Measurements from ENCODE around the gene CCDC154. TPM values are rescaled to one million over a fixed set of nuclear protein-coding genes. Genes with fewer than 3 reads are reported as not detected.

The CCDC154 gene
- total RNA-seq, 6 donors from 2014 or later = 0.30 to 5.4 (median 2.9) TPM; not detected in 1

GRCh38 chr16:1458336-1458976 lies 14.1 kb upstream of the CCDC154 start:
- DNase-seq (peak in 1 of 2 donors; percentile 58), ATAC-seq (ENCODE audit: low FRiP score in 2 of 2) (no peak)
- Histone ChIP-seq H3K27me3 (no peaks in the 10 kb centered on the region), H3K4me3 (no peak overlapping the region), H3K27ac (no peak overlapping the region), H3K9me3 (no peaks in the 10 kb centered on the region), H3K36me3 (peaks cover 21 to 83% (median 69%) of the 10 kb centered on the region in 4 donors), H3K4me1 (no peaks in the 10 kb centered on the region)
- whole genome bisulfite sequencing, 2 donors = 92 to 95% methylated on average over 12 to 26 of the region's 26 CpGs
- TF ChIP-seq POLR2A (IDR thresholded peaks at IDR 0.05) (no peak), EP300 (IDR thresholded peaks at IDR 0.05) (no peak), CTCF (IDR thresholded peaks at IDR 0.05) (no peak), POLR2AphosphoS5 (IDR thresholded peaks at IDR 0.05) (no peak)

- DNase-seq = peak in 1 of 2 donors; percentile 74
- WGBS, 2 donors = 88 to 90% methylated on average over 28 to 41 of the region's 42 CpGs
These were observed 13.3 kb upstream of the CCDC154 start for GRCh38 chr16:1457489-1458245.

GRCh38 chr16:1456951-1457350 lies 12.6 kb upstream of the CCDC154 start:
- ATAC-seq (ENCODE audit: low FRiP score in 2 of 2) (no peak), DNase-seq (peak in 1 of 2 donors; percentile 53)
- WGBS, 2 donors = 74 to 93% methylated on average over 3 to 14 of the region's 16 CpGs
- H3K4me1 ChIP-seq = no peaks in the 10 kb centered on the region
- peaks cover 23 to 91% (median 81%) of the 10 kb centered on the region in 4 donors for H3K36me3 ChIP-seq
- H3K4me3 ChIP-seq = no peak overlapping the region
- H3K27me3 ChIP-seq = no peaks in the 10 kb centered on the region
- no peak overlapping the region for H3K27ac ChIP-seq
- H3K9me3 ChIP-seq = no peaks in the 10 kb centered on the region
- TF ChIP-seq POLR2A (IDR thresholded peaks at IDR 0.05) (no peak), CTCF (IDR thresholded peaks at IDR 0.05) (no peak), EP300 (IDR thresholded peaks at IDR 0.05) (no peak), POLR2AphosphoS5 (IDR thresholded peaks at IDR 0.05) (no peak)

More at GRCh38 chr16:1457489-1458245, 13.3 kb upstream of the CCDC154 start:
- ATAC-seq (ENCODE audit: low FRiP score in 2 of 2) = no peak
- Histone ChIP-seq H3K4me1 (no peaks in the 10 kb centered on the region), H3K36me3 (peaks cover 23 to 84% (median 74%) of the 10 kb centered on the region in 4 donors), H3K4me3 (no peak overlapping the region), H3K27me3 (no peaks in the 10 kb centered on the region), H3K9me3 (no peaks in the 10 kb centered on the region), H3K27ac (no peak overlapping the region)
- TF ChIP-seq EP300 (IDR thresholded peaks at IDR 0.05) = no peak
- no peak for TF ChIP-seq POLR2AphosphoS5 (IDR thresholded peaks at IDR 0.05)
- TF ChIP-seq POLR2A (IDR thresholded peaks at IDR 0.05) = no peak
- no peak for TF ChIP-seq CTCF (IDR thresholded peaks at IDR 0.05)

- no peaks in the 10 kb centered on the region for H3K27me3 ChIP-seq
- TF ChIP-seq POLR2A (IDR thresholded peaks at IDR 0.05) (no peak), EP300 (IDR thresholded peaks at IDR 0.05) (no peak), POLR2AphosphoS5 (IDR thresholded peaks at IDR 0.05) (no peak), CTCF (IDR thresholded peaks at IDR 0.05) (no peak)
- no peak overlapping the region for H3K4me3 ChIP-seq
- 92 to 95% methylated on average over 28 to 41 of the region's 41 CpGs for WGBS, 2 donors
- H3K36me3 ChIP-seq = peaks cover 19 to 92% (median 83%) of the 10 kb centered on the region in 4 donors
- no peak overlapping the region for H3K27ac ChIP-seq
- H3K9me3 ChIP-seq = no peaks in the 10 kb centered on the region
- no peaks in the 10 kb centered on the region for H3K4me1 ChIP-seq
- DNase-seq (peak in 1 of 2 donors; percentile 76), ATAC-seq (ENCODE audit: low FRiP score in 2 of 2) (no peak)
These were observed 11.1 kb upstream of the CCDC154 start for GRCh38 chr16:1455190-1456171.
